ENCODE results near the gene MACC1. TPM values are rescaled to one million over a fixed set of nuclear protein-coding genes. Genes with fewer than 3 reads are reported as not detected.

Gene MACC1
- total and polyA plus RNA-seq, 9 of the 15 experiments (the other 6 are each of a cell fraction or from before 2014, with no cell fraction given) = 5.9 to 30.2 (median 10.4) TPM

DNA sequence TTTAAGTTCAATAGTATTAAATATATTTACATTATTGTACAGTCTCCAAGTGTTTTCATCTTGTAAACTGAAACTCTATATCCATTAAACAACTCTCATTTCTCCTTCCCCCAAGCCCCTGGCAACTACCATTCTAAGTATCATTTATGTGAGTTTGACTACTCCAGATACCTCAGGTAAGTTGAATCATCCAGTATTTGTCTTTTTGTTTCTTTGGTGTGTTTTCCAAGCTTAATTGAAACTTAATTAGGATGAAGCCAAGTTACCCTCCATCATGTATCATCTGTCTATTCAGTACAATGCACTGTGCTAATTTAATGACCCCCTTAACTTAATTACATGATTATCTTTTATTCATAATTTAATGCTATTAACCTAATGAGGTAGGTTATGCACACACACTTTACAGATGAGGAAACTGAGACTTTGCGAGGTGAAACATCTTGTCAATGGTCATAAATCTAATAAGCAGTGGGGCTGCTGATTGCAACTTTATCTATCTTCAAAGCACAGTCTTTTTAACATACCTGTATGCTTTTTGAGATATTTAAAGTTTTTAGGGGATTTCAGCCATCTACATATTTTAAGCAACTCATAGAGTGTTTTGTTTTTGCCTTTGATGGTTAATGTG lies 663 bp downstream of the MACC1 start:
- ChIA-PET POLR2A (interaction anchor here (1.2 to 1.3 kb wide), 2 partner anchors 10 to 14 kb away, joined by 4 to 7 read pairs; no protein-coding TSS in a partner anchor), CTCF (ENCODE audit: low intra/inter-chr PET ratio) (no interaction called here)
- Histone ChIP-seq H3K27me3 (ENCODE audit: control insufficient read depth in 2 of 2, insufficient read depth in 2 of 2, low read length in 2 of 2) (no peaks in the 10 kb centered on the region), H3K4me3 (peak overlapping the region; percentile 41), H2AFZ (ENCODE audit: low read depth, low read length) (peak overlapping the region; percentile 35; the same call in 1 of the 2 replicates), H3K79me2 (ENCODE audit: control insufficient read depth, insufficient read depth, low read length) (peaks cover 57% of the 10 kb centered on the region), H3K9me3 (replicated peaks; ENCODE audit: control insufficient read depth, insufficient read depth, low read depth, low read length) (0 out of 2 replicates have a peak, but pooled peaks cover 2% of the 10 kb centered on the region), H3K4me2 (ENCODE audit: insufficient read depth, low read length) (peak overlapping the region; percentile 79), H4K20me1 (replicated peaks; ENCODE audit: control insufficient read depth, insufficient read depth, low read length) (no peaks in the 10 kb centered on the region), H3K9ac (ENCODE audit: insufficient read depth in 1 of 2, low read depth in 2 of 2, low read length in 2 of 2) (peak overlapping the region in 1 of 2 experiments; percentile 81; a peak in 2 of 4 replicates), H3K36me3 (ENCODE audit: control insufficient read depth, insufficient read depth, low read length) (no peaks in the 10 kb centered on the region; the same call in 2 of the 3 replicates), H3K9me1 (ENCODE audit: control insufficient read depth, insufficient read depth, low read length) (no peaks in the 10 kb centered on the region), H3K4me1 (replicated peaks in 1 of 2; ENCODE audit: control insufficient read depth in 2 of 2, insufficient read depth in 2 of 2, low read length in 2 of 2) (peaks cover 11 to 60% of the 10 kb centered on the region in 2 experiments), H3K27ac (ENCODE audit: extremely low read depth, low read depth, low read length) (peak overlapping the region; percentile 83)
- WGBS (ENCODE audit: insufficient coverage, low coverage, missing lambda C conversion rate) = 9% methylated on average over 1 of the region's 1 CpG
- DNase-seq (ENCODE audit: extremely low read depth in 1 of 4, low spot score in 3 of 4) = peak in 1 of 4 experiments; percentile 26
- in situ Hi-C loops (cut with MboI) = no loop called here
- FAIRE-seq = no peak
- intact Hi-C loops (cut with micrococcal nuclease) = loop anchor here (1.0 kb wide), 1 partner anchor 95 kb away; no protein-coding TSS in a partner anchor
- BruUV-seq (replicated peaks) = TSS peak; percentile 72
- no peak for ATAC-seq
- peak; percentile 77 for TF ChIP-seq MEIS2 (IDR thresholded peaks at IDR 0.05; ENCODE audit: partially characterized antibody)
- 0 out of 2 replicates have a peak, but pooled peaks have one; percentile 12 for TF ChIP-seq POLR2H (tag; IDR thresholded peaks at IDR 0.05; ENCODE audit: low read depth)
- 0 out of 2 replicates have a peak, but pooled peaks have one; percentile 18 for TF ChIP-seq TEAD4 (IDR thresholded peaks at IDR 0.05; ENCODE audit: low read length)
- TF ChIP-seq TEAD4 (CRISPR knock-in tag; IDR thresholded peaks at IDR 0.05; ENCODE audit: borderline replicate concordance) = no peak
- 0 out of 2 replicates have a peak, but pooled peaks have one; percentile 42 for TF ChIP-seq CBFA2T3 (IDR thresholded peaks at IDR 0.05)
- no peak for TF ChIP-seq HDAC2 (IDR thresholded peaks at IDR 0.05)
- no peak for TF ChIP-seq SMAD1 (IDR thresholded peaks at IDR 0.05; ENCODE audit: low read depth, low read length, partially characterized antibody)
- TF ChIP-seq RBM25 (IDR thresholded peaks at IDR 0.05; ENCODE audit: low read depth, low read length, severe bottlenecking) = peak; percentile 54
- TF ChIP-seq DACH1 (IDR thresholded peaks at IDR 0.05; ENCODE audit: partially characterized antibody) = peak; percentile 26
- 0 out of 2 replicates have a peak, but pooled peaks have one; percentile 8 for TF ChIP-seq ARID1B (IDR thresholded peaks at IDR 0.05)
- TF ChIP-seq, protein P1, sequence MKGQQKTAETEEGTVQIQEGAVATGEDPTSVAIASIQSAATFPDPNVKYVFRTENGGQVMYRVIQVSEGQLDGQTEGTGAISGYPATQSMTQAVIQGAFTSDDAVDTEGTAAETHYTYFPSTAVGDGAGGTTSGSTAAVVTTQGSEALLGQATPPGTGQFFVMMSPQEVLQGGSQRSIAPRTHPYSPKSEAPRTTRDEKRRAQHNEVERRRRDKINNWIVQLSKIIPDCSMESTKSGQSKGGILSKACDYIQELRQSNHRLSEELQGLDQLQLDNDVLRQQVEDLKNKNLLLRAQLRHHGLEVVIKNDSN (CRISPR knock-in tag; IDR thresholded peaks at IDR 0.05) = no peak
- TF ChIP-seq, protein P2, sequence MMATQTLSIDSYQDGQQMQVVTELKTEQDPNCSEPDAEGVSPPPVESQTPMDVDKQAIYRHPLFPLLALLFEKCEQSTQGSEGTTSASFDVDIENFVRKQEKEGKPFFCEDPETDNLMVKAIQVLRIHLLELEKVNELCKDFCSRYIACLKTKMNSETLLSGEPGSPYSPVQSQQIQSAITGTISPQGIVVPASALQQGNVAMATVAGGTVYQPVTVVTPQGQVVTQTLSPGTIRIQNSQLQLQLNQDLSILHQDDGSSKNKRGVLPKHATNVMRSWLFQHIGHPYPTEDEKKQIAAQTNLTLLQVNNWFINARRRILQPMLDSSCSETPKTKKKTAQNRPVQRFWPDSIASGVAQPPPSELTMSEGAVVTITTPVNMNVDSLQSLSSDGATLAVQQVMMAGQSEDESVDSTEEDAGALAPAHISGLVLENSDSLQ (IDR thresholded peaks at IDR 0.05) = peak; percentile 32; the same call in 1 of the 2 replicates
- TF ChIP-seq, protein P3, sequence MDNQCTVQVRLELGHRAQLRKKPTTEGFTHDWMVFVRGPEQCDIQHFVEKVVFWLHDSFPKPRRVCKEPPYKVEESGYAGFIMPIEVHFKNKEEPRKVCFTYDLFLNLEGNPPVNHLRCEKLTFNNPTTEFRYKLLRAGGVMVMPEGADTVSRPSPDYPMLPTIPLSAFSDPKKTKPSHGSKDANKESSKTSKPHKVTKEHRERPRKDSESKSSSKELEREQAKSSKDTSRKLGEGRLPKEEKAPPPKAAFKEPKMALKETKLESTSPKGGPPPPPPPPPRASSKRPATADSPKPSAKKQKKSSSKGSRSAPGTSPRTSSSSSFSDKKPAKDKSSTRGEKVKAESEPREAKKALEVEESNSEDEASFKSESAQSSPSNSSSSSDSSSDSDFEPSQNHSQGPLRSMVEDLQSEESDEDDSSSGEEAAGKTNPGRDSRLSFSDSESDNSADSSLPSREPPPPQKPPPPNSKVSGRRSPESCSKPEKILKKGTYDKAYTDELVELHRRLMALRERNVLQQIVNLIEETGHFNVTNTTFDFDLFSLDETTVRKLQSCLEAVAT (IDR thresholded peaks at IDR 0.05) = peak in 1 of 2 experiments; percentile 28; a peak in 1 of 4 replicates
- TF ChIP-seq LCOR (CRISPR knock-in tag; IDR thresholded peaks at IDR 0.05) = no peak
- 0 out of 2 replicates have a peak, but pooled peaks have one; percentile 3 for TF ChIP-seq RBFOX2 (IDR thresholded peaks at IDR 0.05; ENCODE audit: low read depth, low read length)
